ENCODE measurements around the gene OAT. TPM values are rescaled to one million over a fixed set of nuclear protein-coding genes. Genes with fewer than 3 reads are reported as not detected.

The OAT gene
- total RNA-seq, 1 experiment from 2014 or later = 79.8 TPM

DNA sequence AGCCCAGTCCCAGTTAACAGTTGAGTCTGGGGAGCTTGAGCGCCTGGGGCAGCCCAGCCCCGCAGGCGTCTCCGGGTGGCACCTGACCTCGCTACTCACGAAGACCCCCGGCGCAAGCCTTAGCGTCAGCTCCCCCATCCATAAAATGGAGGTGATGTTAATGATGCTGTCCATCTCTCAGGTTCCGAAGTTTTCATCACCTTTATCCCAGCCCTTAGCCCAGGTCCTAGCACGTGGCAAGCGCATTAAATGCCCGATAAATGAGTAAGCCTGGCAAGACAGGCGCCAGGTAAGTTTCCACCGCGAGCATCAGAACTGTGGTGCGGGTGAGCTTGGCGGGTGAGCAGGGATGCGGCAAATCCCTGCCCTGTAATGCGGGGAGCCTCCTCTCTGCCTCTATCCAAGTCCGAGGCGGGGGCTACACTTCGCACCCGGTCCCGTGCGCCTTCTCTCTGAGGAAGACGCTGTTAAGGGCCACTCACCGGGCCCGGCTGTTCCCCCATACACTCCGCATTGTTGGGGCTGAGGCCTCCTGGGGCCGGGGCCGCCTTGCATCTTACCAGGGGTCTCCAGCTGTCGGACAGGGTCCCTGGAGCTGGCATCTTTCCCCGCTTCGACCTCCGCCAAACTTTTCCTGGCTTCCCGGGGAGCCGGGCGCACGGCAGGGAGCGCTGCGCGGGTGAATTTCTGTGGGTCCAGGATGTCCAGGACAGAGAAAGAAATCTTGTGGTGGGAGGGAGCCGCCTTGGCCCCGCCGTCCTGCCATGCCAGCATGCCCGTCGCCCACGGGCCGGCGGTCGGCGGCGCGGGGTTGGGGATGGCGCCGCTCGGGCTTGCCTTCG lies 30.7 kb upstream of the OAT start:
- intact Hi-C loops (cut with micrococcal nuclease) = no loop called here
- H3K36me3 ChIP-seq (ENCODE audit: low read depth, low read length) = no peaks in the 10 kb centered on the region

GRCh38 chr10:124448696-124449169 lies 30.0 kb upstream of the OAT start:
- BruUV-seq (replicated peaks) = no TSS peak
- Histone ChIP-seq H3K9me3 (ENCODE audit: low read length) (no peaks in the 10 kb centered on the region), H3K9me2 (replicated peaks; ENCODE audit: low read length) (no peaks in the 10 kb centered on the region), H4K20me1 (ENCODE audit: low read length) (no peaks in the 10 kb centered on the region), H3K4me2 (ENCODE audit: low read length) (peak overlapping the region; percentile 79; the same call in 1 of the 2 replicates), H3K27ac (ENCODE audit: low read length) (no peak overlapping the region), H3K4me1 (ENCODE audit: insufficient read depth, low read length) (peaks cover 3% of the 10 kb centered on the region; the same call in 1 of the 2 replicates), H3K79me2 (ENCODE audit: low read length) (no peaks in the 10 kb centered on the region), H2AFZ (ENCODE audit: low read length) (no peak overlapping the region), H3F3A (ENCODE audit: low read length, unreplicated experiment) (no peaks in the 10 kb centered on the region), H3K36me3 (ENCODE audit: low read depth, low read length) (no peaks in the 10 kb centered on the region), H3K9ac (ENCODE audit: low read length) (no peak overlapping the region), H3K4me3 (ENCODE audit: low read length) (peak overlapping the region; percentile 59; the same call in 1 of the 2 replicates), H3K27me3 (ENCODE audit: low read length) (peaks cover 30% of the 10 kb centered on the region)
- POLR2A ChIA-PET (ENCODE audit: unreplicated experiment) = no interaction called here
- DNase-seq (no peak), ATAC-seq (no peak)
- intact Hi-C loops (cut with micrococcal nuclease) = no loop called here
- CTCF ChIA-PET = no interaction called here
- no peak for TF ChIP-seq CTCF (conservative IDR thresholded peaks at IDR 0.05; ENCODE audit: low read depth, low read length)
- no peak for TF ChIP-seq EZH2phosphoT487 (IDR thresholded peaks at IDR 0.05; ENCODE audit: borderline replicate concordance, low read length)
- no peak for TF ChIP-seq EZH2 (IDR thresholded peaks at IDR 0.05; ENCODE audit: low read length, unreplicated experiment)

More for the DNA sequence above, 30.7 kb upstream of the OAT start:
- Histone ChIP-seq H3K9me3 (ENCODE audit: low read length) (no peaks in the 10 kb centered on the region), H3K4me2 (ENCODE audit: low read length) (peak overlapping the region; percentile 79), H3K4me1 (ENCODE audit: insufficient read depth, low read length) (peaks cover 3% of the 10 kb centered on the region; the same call in 1 of the 2 replicates), H3F3A (ENCODE audit: low read length, unreplicated experiment) (no peaks in the 10 kb centered on the region), H2AFZ (ENCODE audit: low read length) (no peak overlapping the region), H3K9ac (ENCODE audit: low read length) (no peak overlapping the region), H3K4me3 (ENCODE audit: low read length) (peak overlapping the region; percentile 59), H3K79me2 (ENCODE audit: low read length) (no peaks in the 10 kb centered on the region), H3K9me2 (replicated peaks; ENCODE audit: low read length) (no peaks in the 10 kb centered on the region), H4K20me1 (ENCODE audit: low read length) (no peaks in the 10 kb centered on the region), H3K27me3 (ENCODE audit: low read length) (peaks cover 34% of the 10 kb centered on the region), H3K27ac (ENCODE audit: low read length) (no peak overlapping the region)
- CTCF ChIA-PET = no interaction called here
- peak; percentile 39 for DNase-seq
- POLR2A ChIA-PET (ENCODE audit: unreplicated experiment) = no interaction called here
- ATAC-seq = peak; percentile 27; the same call in 1 of the 2 replicates
- no TSS peak for BruUV-seq (replicated peaks)
- TF ChIP-seq EZH2 (IDR thresholded peaks at IDR 0.05; ENCODE audit: low read length, unreplicated experiment) (no peak), EZH2phosphoT487 (IDR thresholded peaks at IDR 0.05; ENCODE audit: borderline replicate concordance, low read length) (0 out of 2 replicates have a peak, but pooled peaks have one; percentile 54)

GRCh38 chr10:124447751-124448466 lies 29.2 kb upstream of the OAT start:
- DNase-seq = no peak
- H3K36me3 ChIP-seq (ENCODE audit: low read depth, low read length) = no peaks in the 10 kb centered on the region
- TF ChIP-seq EZH2phosphoT487 (IDR thresholded peaks at IDR 0.05; ENCODE audit: borderline replicate concordance, low read length) (no peak), CTCF (conservative IDR thresholded peaks at IDR 0.05; ENCODE audit: low read depth, low read length) (no peak), EZH2 (IDR thresholded peaks at IDR 0.05; ENCODE audit: low read length, unreplicated experiment) (no peak)
- no peaks in the 10 kb centered on the region for H3K79me2 ChIP-seq (ENCODE audit: low read length)
- no peak for ATAC-seq
- ChIA-PET POLR2A (ENCODE audit: unreplicated experiment) (no interaction called here), CTCF (no interaction called here)
- no peak overlapping the region for H3K9ac ChIP-seq (ENCODE audit: low read length)
- H3K9me3 ChIP-seq (ENCODE audit: low read length) = no peaks in the 10 kb centered on the region
- H3K4me1 ChIP-seq (ENCODE audit: insufficient read depth, low read length) = peaks cover 3% of the 10 kb centered on the region; the same call in 1 of the 2 replicates
- no TSS peak for BruUV-seq (replicated peaks)
- H3K4me2 ChIP-seq (ENCODE audit: low read length) = no peak overlapping the region
- no peaks in the 10 kb centered on the region for H3K9me2 ChIP-seq (replicated peaks; ENCODE audit: low read length)
- H3K4me3 ChIP-seq (ENCODE audit: low read length) = no peak overlapping the region
- H2AFZ ChIP-seq (ENCODE audit: low read length) = no peak overlapping the region
- no peaks in the 10 kb centered on the region for H4K20me1 ChIP-seq (ENCODE audit: low read length)
- H3K27me3 ChIP-seq (ENCODE audit: low read length) = peaks cover 27% of the 10 kb centered on the region
- no peak overlapping the region for H3K27ac ChIP-seq (ENCODE audit: low read length)
- H3F3A ChIP-seq (ENCODE audit: low read length, unreplicated experiment) = no peaks in the 10 kb centered on the region
- intact Hi-C loops (cut with micrococcal nuclease) = no loop called here

Data from PC-3 (cell line).